ENCODE data around the gene PRSS27.
A peak's percentile ranks its signal among the peaks of the same experiment; 100 is the strongest.
"Not testable (repeated sequence)": the region's sequence is repeated elsewhere in the genome, so short reads cannot be mapped to it uniquely, and the experiment has no call there.

The PRSS27 gene

GRCh38 chr16:2691491-2692248 is 28.4 kb downstream of the PRSS27 start:
- Histone ChIP-seq H3K9ac (ENCODE audit: low read depth, low read length) (no peak overlapping the region), H3K36me3 (ENCODE audit: insufficient read depth, low read length) (no peaks in the 10 kb centered on the region), H3K9me3 (ENCODE audit: control insufficient read depth, insufficient read depth, low read length) (no peaks in the 10 kb centered on the region), H3K4me1 (ENCODE audit: insufficient read depth, low read length) (peaks cover 5% of the 10 kb centered on the region; the same call in 1 of the 2 replicates)

DNA sequence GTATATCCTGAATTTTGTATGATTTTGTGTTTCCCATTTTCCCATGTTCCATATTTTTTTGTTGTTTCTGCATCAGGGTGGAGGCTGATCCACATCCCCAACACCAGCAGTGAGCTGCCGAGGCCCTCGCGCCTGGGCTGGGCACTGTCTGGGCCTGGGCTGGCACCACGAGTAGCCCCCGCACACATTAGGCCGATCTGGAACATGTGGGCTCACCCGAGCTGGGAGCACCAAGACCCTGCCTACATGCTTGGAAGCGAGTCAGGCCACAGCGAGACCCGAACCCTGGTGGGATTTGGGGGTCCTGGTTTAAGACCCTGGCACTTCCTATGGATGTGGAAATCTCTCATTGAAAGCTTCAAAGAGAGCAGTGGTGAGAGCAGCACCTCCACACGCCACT is 29.2 kb downstream of the PRSS27 start:
- H3K36me3 ChIP-seq (ENCODE audit: insufficient read depth, low read length), result no peaks in the 10 kb centered on the region
- H3K9ac ChIP-seq (ENCODE audit: low read depth, low read length), result no peak overlapping the region
- no peaks in the 10 kb centered on the region for H3K9me3 ChIP-seq (ENCODE audit: control insufficient read depth, insufficient read depth, low read length)
- H3K4me1 ChIP-seq (ENCODE audit: insufficient read depth, low read length), result peaks cover 5% of the 10 kb centered on the region; the same call in 1 of the 2 replicates

DNA sequence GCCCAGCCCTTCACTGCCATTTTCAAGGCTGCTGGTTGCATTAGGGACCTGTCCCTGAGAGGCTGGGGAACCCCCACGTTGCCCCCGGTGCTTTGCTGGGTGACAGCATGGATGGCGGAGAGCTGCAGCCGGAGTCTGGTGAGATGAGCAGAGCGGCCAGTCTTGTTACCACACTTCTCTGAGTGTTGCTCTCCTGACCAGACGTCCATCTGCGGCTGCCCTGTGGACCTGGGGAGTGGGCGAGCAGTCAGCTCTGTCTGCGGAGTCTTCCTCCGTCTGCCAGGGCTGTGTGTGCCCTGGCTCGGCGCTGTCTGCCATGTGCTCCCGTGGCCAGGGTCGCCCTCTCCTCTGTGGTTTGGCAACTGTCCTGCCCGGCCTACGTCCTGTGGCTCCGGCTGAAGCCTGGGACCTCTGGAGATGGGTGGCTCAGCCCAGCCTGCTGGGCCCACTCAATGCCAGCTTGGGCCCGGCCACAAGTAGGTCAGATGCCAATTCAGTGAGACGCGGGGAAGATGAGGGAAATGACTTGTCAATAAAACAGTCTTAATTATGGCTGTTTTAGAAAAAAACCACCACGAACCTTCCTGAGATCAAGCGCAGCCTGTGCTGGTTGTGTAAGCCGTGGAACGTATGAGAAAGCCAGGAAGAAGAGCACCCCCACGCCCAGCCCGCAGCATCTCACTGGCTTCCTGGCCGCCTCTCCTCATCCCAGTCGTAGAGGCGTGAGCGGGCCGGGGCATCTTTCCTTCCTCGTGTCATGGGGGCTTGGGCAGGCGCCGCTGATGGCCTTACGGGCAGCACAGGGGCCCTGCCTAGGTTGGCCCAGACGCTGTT is 29.8 kb downstream of the PRSS27 start:
- Histone ChIP-seq H3K9me3 (ENCODE audit: control insufficient read depth, insufficient read depth, low read length) (no peaks in the 10 kb centered on the region), H3K9ac (ENCODE audit: low read depth, low read length) (no peak overlapping the region), H3K4me1 (ENCODE audit: insufficient read depth, low read length) (peaks cover 5% of the 10 kb centered on the region; the same call in 1 of the 2 replicates), H3K36me3 (ENCODE audit: insufficient read depth, low read length) (no peaks in the 10 kb centered on the region)

GRCh38 chr16:2689422-2689821 is 30.6 kb downstream of the PRSS27 start:
- not testable (repeated sequence) for H3K9ac ChIP-seq (ENCODE audit: low read depth, low read length); H3K9me3 ChIP-seq (ENCODE audit: control insufficient read depth, insufficient read depth, low read length); H3K4me1 ChIP-seq (ENCODE audit: insufficient read depth, low read length); H3K36me3 ChIP-seq (ENCODE audit: insufficient read depth, low read length)

DNA sequence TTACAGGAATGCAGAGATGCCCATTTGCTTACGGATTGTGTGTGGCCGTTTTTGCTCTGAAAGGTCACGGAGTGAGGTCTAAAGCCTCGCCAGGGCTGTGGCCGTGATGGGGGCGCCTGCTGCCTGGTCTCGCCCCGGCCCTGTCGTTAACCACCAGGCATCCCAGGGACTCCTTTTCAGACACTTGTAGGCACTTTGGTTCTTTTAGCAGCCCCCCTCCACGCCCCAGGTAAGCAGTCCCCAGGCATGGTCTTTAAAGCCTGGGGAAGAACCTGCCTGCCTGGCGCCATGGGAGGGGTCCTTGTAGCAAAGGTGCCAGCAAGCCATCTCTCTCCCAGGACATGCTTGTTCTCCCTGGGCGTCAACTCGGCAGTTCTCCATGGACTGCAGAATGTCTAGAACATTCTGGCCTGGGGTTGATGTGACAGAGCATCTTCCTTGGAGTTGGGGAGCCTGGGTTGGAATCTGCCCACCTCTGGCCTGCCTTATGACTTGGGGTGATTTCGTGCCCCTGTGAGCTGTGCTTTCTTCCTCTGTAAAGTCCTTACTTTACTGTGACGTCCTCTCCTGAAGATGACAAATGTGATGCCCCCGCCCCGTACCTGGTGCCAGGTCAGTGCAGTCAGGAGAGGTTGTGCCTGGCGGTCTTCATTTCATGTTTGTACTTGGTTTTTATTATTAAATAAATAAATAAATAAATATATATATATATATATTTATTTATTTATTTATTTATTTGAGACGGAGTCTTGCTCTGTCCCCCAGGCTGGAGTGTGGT is 32.3 kb downstream of the PRSS27 start:
- Histone ChIP-seq H3K4me1 (ENCODE audit: insufficient read depth, low read length) (no peaks in the 10 kb centered on the region), H3K9ac (ENCODE audit: low read depth, low read length) (no peak overlapping the region), H3K36me3 (ENCODE audit: insufficient read depth, low read length) (no peaks in the 10 kb centered on the region), H3K9me3 (ENCODE audit: control insufficient read depth, insufficient read depth, low read length) (no peaks in the 10 kb centered on the region)

DNA sequence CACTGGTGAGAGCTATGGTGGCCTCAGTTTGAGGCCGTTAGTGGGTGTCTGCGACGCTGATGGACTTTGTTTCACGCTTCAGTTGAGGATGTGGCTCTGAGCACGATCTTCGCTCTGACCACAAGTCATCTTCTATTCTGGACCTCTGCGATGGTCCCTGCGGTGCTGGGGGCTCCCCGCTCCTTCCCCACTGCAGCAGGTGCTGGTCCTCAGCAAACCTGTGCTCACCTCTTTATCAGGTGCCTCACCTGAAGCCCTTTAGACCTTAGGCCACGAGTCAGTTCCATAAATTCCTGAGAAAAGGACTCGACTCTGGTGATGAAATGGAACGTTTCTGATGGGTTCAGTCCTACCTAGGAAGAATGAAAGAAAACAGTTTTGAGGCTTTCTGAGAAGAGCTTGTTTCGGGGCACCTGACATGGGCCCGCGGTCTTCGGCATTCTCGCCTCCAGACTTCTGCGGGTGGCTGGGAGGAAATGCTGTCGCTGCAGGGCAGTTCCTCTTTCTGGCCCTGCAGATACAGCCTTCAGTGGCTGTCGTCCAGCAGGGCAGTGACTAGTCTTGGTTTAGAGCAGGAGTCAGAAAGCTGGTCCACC is 33.0 kb downstream of the PRSS27 start:
- H3K36me3 ChIP-seq (ENCODE audit: insufficient read depth, low read length), result no peaks in the 10 kb centered on the region
- no peaks in the 10 kb centered on the region for H3K9me3 ChIP-seq (ENCODE audit: control insufficient read depth, insufficient read depth, low read length)
- no peaks in the 10 kb centered on the region for H3K4me1 ChIP-seq (ENCODE audit: insufficient read depth, low read length)
- no peak overlapping the region for H3K9ac ChIP-seq (ENCODE audit: low read depth, low read length)

GRCh38 chr16:2686075-2686474 is 33.9 kb downstream of the PRSS27 start:
- H3K9me3 ChIP-seq (ENCODE audit: control insufficient read depth, insufficient read depth, low read length); H3K36me3 ChIP-seq (ENCODE audit: insufficient read depth, low read length); H3K9ac ChIP-seq (ENCODE audit: low read depth, low read length); H3K4me1 ChIP-seq (ENCODE audit: insufficient read depth, low read length): not testable (repeated sequence)

DNA sequence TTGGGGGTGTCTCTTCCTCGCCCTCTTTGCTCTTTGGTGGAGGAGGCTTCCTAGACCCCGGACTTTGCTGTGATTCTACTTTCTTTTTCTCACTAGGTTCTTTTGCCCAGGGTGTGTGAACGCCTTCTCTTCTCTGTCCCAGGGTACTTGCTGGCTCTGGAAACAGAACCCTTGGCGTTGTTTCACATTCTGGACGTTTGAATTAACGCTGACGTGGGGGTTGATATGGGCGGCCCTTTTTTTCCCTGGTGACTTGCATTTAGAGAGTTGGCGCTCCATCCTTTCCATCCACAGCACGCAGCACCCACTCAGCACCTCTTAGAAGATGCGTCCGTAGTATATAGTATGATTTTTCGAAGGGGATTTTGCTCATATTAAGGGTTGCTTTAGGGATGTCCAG is 37.0 kb downstream of the PRSS27 start:
- not testable (repeated sequence) for H3K4me1 ChIP-seq (ENCODE audit: insufficient read depth, low read length); H3K9me3 ChIP-seq (ENCODE audit: control insufficient read depth, insufficient read depth, low read length); H3K36me3 ChIP-seq (ENCODE audit: insufficient read depth, low read length)
- peak overlapping the region; percentile 89 for H3K9ac ChIP-seq (ENCODE audit: low read depth, low read length)

GRCh38 chr16:2682209-2683021 is 37.6 kb downstream of the PRSS27 start, which contains the start of gene KCTD5:
KCTD5 (plus strand) TSS chr16:2682523; CDS start chr16:2682549, 26 bp downstream.
- no peaks in the 10 kb centered on the region for H3K9me3 ChIP-seq (ENCODE audit: control insufficient read depth, insufficient read depth, low read length)
- H3K36me3 ChIP-seq (ENCODE audit: insufficient read depth, low read length), result no peaks in the 10 kb centered on the region
- H3K4me1 ChIP-seq (ENCODE audit: insufficient read depth, low read length), result no peaks in the 10 kb centered on the region
- H3K9ac ChIP-seq (ENCODE audit: low read depth, low read length), result peak within 1 kb of the TSS; percentile 89

DNA sequence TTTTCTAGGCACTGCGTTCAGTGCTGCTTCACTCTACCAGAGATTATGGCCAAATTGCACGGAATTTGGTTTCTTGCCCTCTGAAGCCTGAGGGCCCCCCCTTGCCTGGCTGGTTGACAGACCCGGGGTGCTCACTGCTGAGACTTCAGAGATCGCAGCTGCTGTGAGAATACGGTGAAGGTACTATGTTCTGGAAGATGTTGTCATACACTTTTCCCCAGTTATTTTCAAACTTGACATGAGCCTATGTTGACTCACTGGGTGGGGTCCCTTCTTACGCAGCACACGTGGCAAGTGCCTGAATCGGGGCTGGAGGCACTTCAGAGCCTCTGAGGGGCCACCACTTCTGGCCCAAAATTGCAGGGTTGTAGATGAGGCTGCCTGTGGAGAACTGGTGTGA is 39.7 kb downstream of the PRSS27 start:
- not testable (repeated sequence) for H3K9ac ChIP-seq (ENCODE audit: low read depth, low read length); H3K9me3 ChIP-seq (ENCODE audit: control insufficient read depth, insufficient read depth, low read length); H3K4me1 ChIP-seq (ENCODE audit: insufficient read depth, low read length); H3K36me3 ChIP-seq (ENCODE audit: insufficient read depth, low read length)

GRCh38 chr16:2679902-2680301 is 40.1 kb downstream of the PRSS27 start:
- H3K9ac ChIP-seq (ENCODE audit: low read depth, low read length); H3K9me3 ChIP-seq (ENCODE audit: control insufficient read depth, insufficient read depth, low read length); H3K4me1 ChIP-seq (ENCODE audit: insufficient read depth, low read length); H3K36me3 ChIP-seq (ENCODE audit: insufficient read depth, low read length): not testable (repeated sequence)

DNA sequence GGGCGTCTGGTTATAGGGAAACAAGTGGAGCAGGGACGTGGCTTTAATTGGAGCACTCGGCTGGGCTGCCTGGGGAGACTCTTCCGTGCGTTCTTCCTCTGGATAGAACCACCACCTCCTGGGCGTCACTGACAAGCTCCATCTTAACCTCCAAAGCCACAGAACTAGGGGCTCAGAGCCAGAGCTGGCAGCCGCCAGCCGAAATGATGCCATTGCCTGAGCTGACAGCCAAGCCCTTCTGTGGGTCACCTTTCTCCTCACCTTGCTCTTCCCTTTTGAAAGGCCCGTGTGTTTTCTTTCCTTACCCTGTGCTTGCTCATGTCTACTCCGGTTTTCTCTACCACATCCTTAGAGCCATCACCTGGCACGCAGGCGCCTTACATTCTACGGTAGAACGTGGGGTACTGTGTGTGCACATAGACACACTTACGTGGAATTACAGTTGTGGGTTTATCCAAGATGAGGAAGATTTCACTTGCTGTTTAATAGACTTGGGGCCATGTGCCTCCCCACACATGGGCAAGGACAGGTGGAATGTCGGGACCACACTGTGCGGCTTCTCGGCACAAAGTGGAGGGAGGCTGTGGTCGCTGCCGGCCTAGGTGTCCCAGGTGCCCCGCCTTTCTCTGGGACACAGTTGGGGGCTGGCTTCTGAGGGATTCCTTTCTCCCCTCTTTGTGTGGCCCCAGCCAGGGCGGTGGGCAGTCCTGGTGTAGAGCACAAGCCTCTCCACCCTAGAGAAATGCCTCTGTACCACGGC is 41.6 kb downstream of the PRSS27 start:
- not testable (repeated sequence) for H3K9ac ChIP-seq (ENCODE audit: low read depth, low read length); H3K4me1 ChIP-seq (ENCODE audit: insufficient read depth, low read length); H3K9me3 ChIP-seq (ENCODE audit: control insufficient read depth, insufficient read depth, low read length); H3K36me3 ChIP-seq (ENCODE audit: insufficient read depth, low read length)

GRCh38 chr16:2676937-2677336 is 43.1 kb downstream of the PRSS27 start:
- H3K9me3 ChIP-seq (ENCODE audit: control insufficient read depth, insufficient read depth, low read length); H3K9ac ChIP-seq (ENCODE audit: low read depth, low read length); H3K4me1 ChIP-seq (ENCODE audit: insufficient read depth, low read length); H3K36me3 ChIP-seq (ENCODE audit: insufficient read depth, low read length): not testable (repeated sequence)

All from ES-I3 (cell line).